NCI-H128 (cell line): ENCODE data around the gene PTPRU.

Experiments used
- DNase-seq: peaks from one replicate; lab custom pipeline; 2025; ENCODE audit not compliant: unreplicated experiment; lab: John Stamatoyannopoulos, UW

PTPRU gene

DNA sequence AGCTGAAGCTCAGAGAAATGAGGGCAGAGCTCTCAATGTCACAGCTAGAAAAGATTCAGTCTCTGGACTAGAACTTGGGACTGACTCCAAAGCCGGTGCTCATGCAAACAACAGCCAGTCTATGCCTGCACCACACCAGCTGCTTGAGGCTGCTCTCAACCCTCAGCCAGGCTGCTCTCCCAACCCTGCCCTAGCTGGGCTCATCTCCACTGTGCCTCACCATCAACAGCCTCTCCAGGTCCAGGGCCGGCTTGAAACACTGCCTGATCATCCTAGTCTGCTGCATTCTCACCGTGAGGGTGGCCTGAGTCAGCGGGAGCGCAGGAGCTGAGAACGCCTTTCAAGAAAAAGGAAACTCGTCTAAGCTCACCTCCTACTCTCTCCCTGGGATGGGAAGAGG, 94.5 kb downstream of the PTPRU start:
- DNase-seq, result no peak

DNA sequence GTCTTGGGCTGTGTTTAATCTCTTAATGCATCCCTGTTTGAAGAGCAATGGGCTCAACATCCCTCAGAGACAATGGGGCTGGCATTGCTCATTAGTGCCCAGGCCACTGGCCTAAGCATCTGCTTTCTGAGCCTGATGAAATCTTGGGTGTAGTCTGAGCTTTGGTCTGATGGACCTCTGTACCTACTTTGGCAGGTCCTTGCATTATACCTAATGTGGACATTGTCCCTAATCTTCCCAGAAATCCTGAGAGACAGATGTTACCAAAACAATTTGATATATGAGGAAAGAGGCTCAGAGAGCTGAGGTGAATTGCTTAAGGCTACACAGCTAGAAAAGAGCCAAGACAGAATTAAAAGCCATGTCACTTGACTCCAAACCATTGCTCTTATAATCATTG, 95.0 kb downstream of the PTPRU start:
- DNase-seq, result no peak

DNA sequence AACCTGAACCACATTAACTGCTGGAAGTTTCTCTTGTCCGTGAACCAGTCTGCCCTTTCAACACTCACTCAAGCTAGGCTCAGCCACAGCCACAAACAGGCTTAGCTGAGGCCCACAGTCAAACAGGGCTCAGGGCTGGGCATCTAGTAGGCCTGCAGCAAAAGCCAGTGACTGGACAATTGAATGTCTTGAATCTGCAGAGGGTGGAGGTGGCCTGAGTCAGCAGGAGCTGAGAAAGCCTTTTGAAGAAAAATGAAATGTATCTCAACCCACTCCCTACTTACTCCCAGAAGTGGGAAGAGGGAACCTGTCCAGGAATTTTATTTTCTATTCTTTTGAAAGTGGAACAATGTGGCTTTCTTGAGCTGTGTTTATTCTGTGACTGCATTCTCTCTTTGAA, 95.4 kb downstream of the PTPRU start:
- DNase-seq, result no peak

GRCh38 chr1:29332204-29332603, 95.9 kb downstream of the PTPRU start:
- DNase-seq, result no peak

DNA sequence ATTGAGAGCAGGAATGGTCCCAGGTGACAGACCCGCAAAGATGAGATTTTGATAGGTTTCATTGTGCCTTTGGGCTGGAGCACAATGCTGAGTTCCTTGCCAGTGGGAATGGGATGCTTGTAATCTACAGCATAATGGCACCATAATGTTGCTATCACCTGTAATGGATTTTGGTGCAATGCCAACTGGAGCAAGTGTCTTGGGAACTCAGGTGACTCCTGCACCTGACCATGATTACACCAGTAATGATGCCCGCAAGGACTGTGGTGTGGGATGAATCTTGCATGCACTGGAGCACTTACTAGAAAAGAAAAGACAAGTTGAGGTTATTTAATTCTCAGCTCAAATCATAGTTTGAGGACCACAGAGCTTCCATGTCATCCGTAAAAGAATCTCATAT, 96.7 kb downstream of the PTPRU start:
- no peak for DNase-seq

GRCh38 chr1:29335573-29335972, 99.3 kb downstream of the PTPRU start:
- no peak for DNase-seq

DNA sequence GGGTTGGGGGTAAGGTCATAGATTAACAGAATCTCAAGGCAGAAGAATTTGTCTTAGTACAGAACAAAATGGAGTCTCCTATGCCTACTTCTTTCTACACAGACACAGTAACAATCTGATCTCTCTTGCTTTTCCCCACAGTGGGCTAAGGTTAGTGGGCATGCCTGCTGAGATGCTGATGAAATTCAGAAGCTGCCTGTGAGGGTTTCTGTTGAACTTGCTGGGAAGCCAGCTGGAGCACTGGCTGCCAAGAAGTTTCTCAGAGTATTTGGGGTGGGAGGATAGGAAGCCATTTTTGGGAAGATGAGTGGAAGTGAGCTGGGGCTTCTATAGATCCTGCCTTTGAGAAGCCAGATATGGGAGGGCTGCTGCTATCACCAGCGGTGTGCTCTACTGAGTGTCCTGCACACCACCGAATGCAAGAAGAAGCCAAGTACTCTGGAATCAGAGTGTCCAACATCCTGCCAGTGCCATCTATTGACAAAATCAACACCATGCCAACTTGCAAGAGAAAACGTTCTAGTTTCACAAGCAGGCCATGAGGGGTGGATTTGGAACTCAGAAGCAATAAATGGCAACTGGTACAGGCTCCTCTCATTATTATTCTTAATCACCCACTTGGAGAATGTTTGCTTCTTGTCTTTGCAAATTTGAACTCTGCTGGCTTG, 102.7 kb downstream of the PTPRU start:
- DNase-seq, result no peak

DNA sequence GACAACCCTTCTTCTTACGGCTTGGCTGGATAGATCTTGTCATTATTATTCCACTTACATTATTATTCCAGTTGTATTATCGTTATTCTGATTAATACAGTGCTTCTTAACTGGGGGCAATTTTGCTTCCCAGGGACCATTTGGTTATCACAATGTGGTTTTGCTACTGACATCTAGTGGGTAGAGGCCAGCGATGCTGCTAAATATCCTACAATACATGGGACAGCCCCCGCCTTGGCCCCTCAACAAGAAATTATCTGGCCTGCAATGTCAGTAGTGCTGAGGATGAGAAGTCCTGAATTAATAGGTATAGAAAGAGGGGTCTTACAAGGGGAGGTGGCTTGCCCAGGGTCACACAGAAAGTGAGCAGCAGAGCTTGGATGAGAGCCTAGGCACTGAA, 105.6 kb downstream of the PTPRU start:
- no peak for DNase-seq

GRCh38 chr1:29342351-29342750, 106.0 kb downstream of the PTPRU start:
- DNase-seq, result no peak

DNA sequence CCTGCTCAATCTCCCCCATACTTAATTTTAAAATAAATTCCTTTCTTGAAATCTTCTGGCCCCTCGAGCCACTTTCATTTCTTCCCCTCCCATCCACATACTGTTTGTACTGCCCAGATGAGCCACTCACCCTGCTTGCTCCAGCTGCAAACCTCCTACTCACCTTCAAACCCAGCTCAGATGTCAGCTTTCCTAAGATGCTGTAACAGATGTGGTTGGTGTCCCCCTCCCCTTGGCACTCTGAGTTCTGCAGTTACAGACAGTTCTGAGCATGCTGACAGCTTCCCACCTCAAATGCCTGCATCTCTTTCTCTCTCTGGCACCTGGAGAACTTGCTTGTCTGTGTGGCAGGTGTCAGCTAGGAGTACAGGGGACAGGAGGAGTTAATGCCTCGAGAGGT, 106.7 kb downstream of the PTPRU start:
- no peak for DNase-seq

- no peak for DNase-seq
These were observed 107.2 kb downstream of the PTPRU start for GRCh38 chr1:29343476-29343875.

GRCh38 chr1:29343908-29344307, 107.6 kb downstream of the PTPRU start:
- DNase-seq, result no peak

- DNase-seq, result no peak
These were observed 108.0 kb downstream of the PTPRU start for GRCh38 chr1:29344336-29344735.

DNA sequence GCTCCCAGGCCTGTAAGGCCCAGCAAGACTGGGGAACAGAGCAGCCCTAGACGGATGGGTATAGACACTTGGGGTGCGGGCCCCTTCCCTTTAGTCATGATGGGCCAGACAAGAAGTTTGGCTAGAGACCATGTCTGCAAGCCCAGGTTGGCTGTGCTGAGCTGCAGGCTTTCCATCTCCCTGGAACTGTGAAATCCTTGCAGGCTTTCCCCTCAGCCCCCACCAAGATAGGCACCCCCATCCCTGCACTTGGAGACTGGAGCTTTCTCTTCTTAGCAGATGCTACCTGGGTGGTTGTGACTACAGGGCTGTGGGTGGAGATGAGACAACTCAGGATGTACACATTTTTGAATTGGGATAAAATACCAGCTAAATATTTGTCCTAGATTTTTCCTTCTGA, 110.3 kb downstream of the PTPRU start:
- no peak for DNase-seq

DNA sequence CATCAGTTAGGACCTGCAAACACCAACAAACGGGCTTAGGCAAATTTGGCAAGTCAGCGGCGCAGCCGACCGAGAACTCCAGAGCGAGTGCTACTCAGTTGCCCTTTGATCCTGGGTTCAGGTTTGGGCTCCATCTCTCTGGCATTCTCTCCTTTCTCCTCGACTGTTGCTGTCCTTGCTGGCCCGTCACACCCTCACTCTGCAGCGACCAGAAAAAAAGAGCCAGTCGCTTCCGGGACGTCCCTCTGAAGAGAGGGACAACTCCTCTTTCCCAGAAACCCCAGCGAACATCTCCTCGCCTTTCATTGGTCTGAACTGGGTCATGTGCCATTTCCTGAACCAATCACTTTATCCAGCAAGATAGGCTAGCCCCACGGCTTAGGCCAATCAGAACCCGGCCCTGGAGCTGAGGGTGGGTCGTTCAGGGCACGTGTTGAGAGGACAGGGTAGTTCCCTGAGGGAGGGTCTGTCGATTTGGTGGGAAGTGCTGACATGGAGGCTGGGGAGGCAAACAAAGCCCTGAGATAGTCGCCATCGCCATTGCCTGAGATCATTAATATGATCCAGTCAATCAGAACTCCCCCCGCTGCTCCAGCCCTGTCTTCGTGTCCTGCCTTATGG, 113.7 kb downstream of the PTPRU start:
- no peak for DNase-seq

DNA sequence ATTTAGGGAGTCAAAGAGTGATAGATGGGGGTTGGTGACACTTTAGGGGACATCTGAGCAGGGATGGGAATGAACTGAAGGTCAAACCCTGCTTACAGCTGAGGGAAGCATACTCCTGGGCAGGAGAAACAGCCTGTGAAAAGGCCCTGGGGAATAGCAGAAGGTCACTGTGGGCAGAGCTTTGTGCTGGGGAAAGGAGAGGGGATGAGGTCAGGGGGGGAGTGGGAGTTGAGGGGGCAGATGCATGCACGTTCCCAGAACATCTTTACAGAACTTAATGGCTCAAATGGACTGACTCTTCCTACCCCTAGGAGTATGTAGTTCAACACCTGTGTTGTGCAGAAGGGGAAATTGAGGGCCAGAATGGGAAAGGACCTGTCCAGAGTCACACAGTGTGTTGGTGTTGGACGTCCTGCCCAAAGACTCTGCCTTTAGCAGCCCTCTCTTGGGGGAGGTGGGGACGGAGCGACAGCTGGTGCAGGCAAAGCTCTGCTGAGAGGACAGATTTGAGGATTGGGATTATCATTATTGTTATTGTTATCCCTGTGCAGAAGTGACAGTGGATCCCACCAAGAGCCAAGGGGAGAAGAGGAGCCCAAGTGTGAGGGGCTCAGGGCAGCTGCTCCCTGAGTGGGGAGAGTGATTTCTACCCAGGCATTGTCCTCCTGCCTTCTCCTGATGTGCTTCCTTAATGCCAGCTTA, 116.5 kb downstream of the PTPRU start:
- no peak for DNase-seq

GRCh38 chr1:29354511-29355098, 118.3 kb downstream of the PTPRU start:
- DNase-seq, result no peak

GRCh38 chr1:29355375-29355774, 119.1 kb downstream of the PTPRU start:
- no peak for DNase-seq

DNA sequence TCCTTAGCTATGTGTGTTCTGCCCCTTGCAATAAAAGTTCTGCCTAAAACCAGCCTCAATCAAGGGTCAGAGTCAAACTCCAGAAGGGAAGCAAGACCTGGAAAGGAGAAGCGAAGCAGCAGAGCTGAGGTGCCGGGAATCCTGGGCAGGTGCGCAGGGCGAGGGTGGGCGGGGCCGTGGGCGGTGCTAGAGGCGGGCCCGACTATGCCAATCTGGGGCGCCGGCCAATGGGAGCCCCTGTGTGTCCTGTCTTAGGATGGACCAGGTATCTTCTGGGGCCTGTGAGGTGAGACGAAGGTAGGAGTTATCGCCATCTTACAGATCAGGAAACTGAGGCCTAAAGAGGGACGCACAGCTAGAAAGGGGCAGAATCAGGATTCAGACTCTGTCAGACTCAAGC, 120.3 kb downstream of the PTPRU start:
- no peak for DNase-seq

GRCh38 chr1:29357452-29357851, 121.1 kb downstream of the PTPRU start:
- no peak for DNase-seq

DNA sequence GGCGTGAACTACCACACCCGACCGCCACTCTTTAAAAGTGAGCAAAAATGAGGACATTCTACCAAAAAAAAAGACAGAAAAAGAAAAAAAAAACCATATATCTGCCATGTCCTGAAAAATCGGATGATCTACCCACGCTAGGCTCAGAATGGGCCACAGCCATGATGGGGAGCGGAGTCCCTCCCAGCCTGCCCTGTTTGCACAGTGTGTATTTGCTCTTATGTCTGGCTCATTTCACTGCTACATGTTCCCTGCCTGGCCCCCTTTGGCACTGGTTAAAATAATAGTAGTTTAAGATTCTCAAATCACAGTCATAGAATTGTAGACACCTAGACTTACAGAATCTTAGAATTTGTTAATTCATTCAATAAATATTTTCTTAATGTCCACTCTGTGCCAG, 121.9 kb downstream of the PTPRU start:
- DNase-seq, result no peak

DNA sequence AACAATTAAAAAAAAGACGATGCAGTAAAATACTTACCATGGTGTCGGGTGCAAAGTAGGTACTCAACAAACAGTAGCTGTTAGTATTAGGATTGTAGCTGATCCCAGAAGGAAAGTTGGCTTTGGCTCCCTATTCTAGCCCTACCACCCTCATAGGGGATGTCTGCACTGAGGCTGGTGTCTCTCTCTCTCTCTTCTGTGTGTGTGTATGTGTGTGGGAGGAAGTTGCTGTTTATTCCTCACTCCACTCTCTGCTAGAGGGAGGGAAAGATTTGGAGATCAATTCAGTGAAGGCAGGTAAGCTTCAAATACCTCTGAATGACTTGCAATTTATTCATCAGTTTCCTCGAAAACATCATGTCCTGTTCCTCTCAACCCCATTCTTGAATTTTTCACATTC, 124.4 kb downstream of the PTPRU start:
- no peak for DNase-seq
